Karpas-422 (cell line): ENCODE data around the gene HYDIN. TPM values are rescaled to one million over a fixed set of nuclear protein-coding genes. Genes with fewer than 3 reads are reported as not detected.

Source experiments
- DNase-seq: peaks from one replicate; pipeline ENCODE4 v3.0.0-alpha.2; 2015
- H2AFZ ChIP-seq: fragments of 200-600 bp; sonication (generic); 2 replicates; pipeline ENCODE4 v1.6.1; 2014; ENCODE audit warnings: antibody characterized with exemption, low read length, mixed read lengths
- H3K27ac ChIP-seq: fragments of 200-600 bp; sonication (generic); 2 replicates; pipeline ENCODE4 v1.5.1; 2014; ENCODE audit warnings: mild to moderate bottlenecking, low read length, moderate library complexity
- H3K27me3 ChIP-seq: fragments of 200-600 bp; sonication (generic); 2 replicates; pipeline ENCODE4 v1.6.1; 2014; ENCODE audit warnings: low read length, mixed read lengths
- H3K36me3 ChIP-seq: fragments of 200-600 bp; sonication (generic); 2 replicates; pipeline ENCODE4 v1.6.1; 2014; ENCODE audit warnings: low read length, mixed read lengths; ENCODE audit not compliant: insufficient read depth
- H3K4me1 ChIP-seq: fragments of 200-600 bp; sonication (generic); 2 replicates; pipeline ENCODE4 v1.6.1; 2014; ENCODE audit warnings: mild to moderate bottlenecking, low read length, mixed read lengths
- H3K4me2 ChIP-seq: fragments of 200-600 bp; sonication (generic); 2 replicates; pipeline ENCODE4 v1.6.1; 2014; ENCODE audit warnings: low read length, low read depth, mild to moderate bottlenecking; ENCODE audit not compliant: poor library complexity, severe bottlenecking
- H3K4me3 ChIP-seq: fragments of 200-600 bp; sonication (generic); 2 replicates; pipeline ENCODE4 v1.5.1; 2014; ENCODE audit warnings: mild to moderate bottlenecking, antibody characterized with exemption, low read length, mixed read lengths
- H3K79me2 ChIP-seq: fragments of 200-600 bp; sonication (generic); 2 replicates; pipeline ENCODE4 v1.6.1; 2014; ENCODE audit warnings: mild to moderate bottlenecking, low read length, mixed read lengths
- H3K9ac ChIP-seq: fragments of 200-600 bp; sonication (generic); 2 replicates; pipeline ENCODE4 v1.6.0; 2014; ENCODE audit warnings: low read length
- H3K9me2 ChIP-seq: fragments of 200-600 bp; sonication (generic), shearing (Covaris generic); replicated peaks from 2 replicates; pipeline ENCODE4 v1.6.0; 2014; ENCODE audit warnings: mild to moderate bottlenecking, low read length, moderate library complexity; ENCODE audit not compliant: insufficient read depth
- H3K9me3 ChIP-seq: fragments of 300-700, 200-600 bp; sonication (generic); 2 replicates; pipeline ENCODE4 v1.6.1; 2014; ENCODE audit warnings: low read length, mixed read lengths
- H4K20me1 ChIP-seq: fragments of 200-600 bp; sonication (generic); 2 replicates; pipeline ENCODE4 v1.6.1; 2014; ENCODE audit warnings: mild to moderate bottlenecking, antibody characterized with exemption, low read length, low read depth; ENCODE audit not compliant: insufficient read depth
- total RNA-seq: library from RNA; depleted of rRNA; stranded (reverse); fragments of >200 nt; shearing (Covaris generic); gene quantifications from 2 replicates; pipeline ENCODE4 v1.2.3, GENCODE V29; 2014; ENCODE audit warnings: low replicate concordance

The HYDIN gene
- total RNA-seq, 1 experiment from 2014 or later: not detected

DNA sequence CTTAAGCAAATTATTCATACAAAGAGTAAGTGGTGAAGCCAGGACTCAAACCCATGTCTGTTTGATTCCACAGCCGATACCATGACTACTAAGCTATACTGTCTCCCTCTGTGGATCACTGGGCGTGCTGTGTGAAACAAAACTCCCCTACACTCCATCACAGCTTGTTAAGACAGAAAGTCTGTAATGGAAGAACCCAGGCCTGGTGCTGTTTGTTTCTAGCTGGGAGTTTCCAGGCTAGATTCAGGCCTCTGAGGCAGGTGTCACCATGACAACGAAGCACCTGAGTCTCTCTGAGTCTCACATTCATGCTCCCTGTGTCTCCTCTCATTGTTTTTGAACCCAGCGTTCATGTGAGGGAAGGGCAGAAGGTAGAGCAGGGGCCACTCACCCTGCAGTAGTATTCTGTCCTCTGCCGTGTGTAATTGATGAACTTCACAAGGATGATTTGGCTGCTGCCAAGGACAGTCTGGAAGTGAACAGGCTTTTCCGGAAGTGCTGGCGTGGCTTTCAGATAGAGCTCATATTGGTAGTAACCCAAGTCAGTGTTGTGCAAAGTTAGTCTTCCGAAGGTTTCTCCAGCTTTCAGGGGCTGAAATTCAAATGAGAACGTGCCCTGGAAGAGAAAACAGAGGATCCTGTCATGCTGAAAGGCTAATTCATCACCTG is 421.0 kb downstream of the HYDIN start:
- peak; percentile 37 for DNase-seq
- H3K36me3 ChIP-seq: no peaks in the 10 kb centered on the region
- no peaks in the 10 kb centered on the region for H4K20me1 ChIP-seq
- no peak overlapping the region for H3K9ac ChIP-seq
- H3K4me2 ChIP-seq: no peak overlapping the region
- H3K27ac ChIP-seq: no peak overlapping the region
- peaks cover 10% of the 10 kb centered on the region for H3K4me1 ChIP-seq
- no peaks in the 10 kb centered on the region for H3K9me3 ChIP-seq
- H3K9me2 ChIP-seq: no peaks in the 10 kb centered on the region
- H3K79me2 ChIP-seq: no peaks in the 10 kb centered on the region
- no peak overlapping the region for H2AFZ ChIP-seq
- H3K27me3 ChIP-seq: no peaks in the 10 kb centered on the region
- no peak overlapping the region for H3K4me3 ChIP-seq

- H3K4me3 ChIP-seq: no peak overlapping the region
- no peaks in the 10 kb centered on the region for H4K20me1 ChIP-seq
- H3K27me3 ChIP-seq: no peaks in the 10 kb centered on the region; the same call in 1 of the 2 replicates
- no peaks in the 10 kb centered on the region for H3K79me2 ChIP-seq
- no peak overlapping the region for H3K9ac ChIP-seq
- no peak overlapping the region for H2AFZ ChIP-seq
- no peak overlapping the region for H3K27ac ChIP-seq
- no peaks in the 10 kb centered on the region for H3K9me2 ChIP-seq
- peaks cover 10% of the 10 kb centered on the region for H3K4me1 ChIP-seq
- H3K9me3 ChIP-seq: no peaks in the 10 kb centered on the region
- H3K36me3 ChIP-seq: no peaks in the 10 kb centered on the region
- DNase-seq: peak; percentile 40
- H3K4me2 ChIP-seq: no peak overlapping the region
Measured at GRCh38 chr16:70808371-70808770, 422.2 kb downstream of the HYDIN start.

DNA sequence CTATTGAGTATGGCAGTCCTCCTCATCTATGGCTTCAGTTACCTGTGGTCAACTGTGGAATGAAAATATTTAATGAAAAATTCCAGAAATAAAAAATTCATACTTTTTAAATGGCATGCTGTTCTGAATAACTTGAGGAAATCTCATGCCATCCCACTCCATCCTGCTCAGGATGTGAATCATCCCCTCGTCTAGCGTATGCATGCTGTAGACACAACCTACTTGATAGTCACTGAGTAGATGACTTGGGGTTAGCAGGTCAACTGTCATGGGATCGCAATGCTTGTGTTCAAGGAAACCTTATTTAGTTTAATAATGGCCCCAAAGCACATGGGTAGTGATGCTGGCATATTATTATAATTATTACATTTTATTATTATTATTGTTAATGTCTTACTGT is 424.7 kb downstream of the HYDIN start:
- Histone ChIP-seq H3K9ac (no peak overlapping the region), H4K20me1 (no peaks in the 10 kb centered on the region), H3K27ac (no peak overlapping the region), H3K4me3 (no peak overlapping the region), H3K9me3 (no peaks in the 10 kb centered on the region), H2AFZ (no peak overlapping the region), H3K4me1 (peaks cover 14% of the 10 kb centered on the region), H3K36me3 (no peaks in the 10 kb centered on the region), H3K9me2 (no peaks in the 10 kb centered on the region), H3K27me3 (no peaks in the 10 kb centered on the region; the same call in 1 of the 2 replicates), H3K79me2 (no peaks in the 10 kb centered on the region), H3K4me2 (no peak overlapping the region)
- DNase-seq: peak; percentile 22

DNA sequence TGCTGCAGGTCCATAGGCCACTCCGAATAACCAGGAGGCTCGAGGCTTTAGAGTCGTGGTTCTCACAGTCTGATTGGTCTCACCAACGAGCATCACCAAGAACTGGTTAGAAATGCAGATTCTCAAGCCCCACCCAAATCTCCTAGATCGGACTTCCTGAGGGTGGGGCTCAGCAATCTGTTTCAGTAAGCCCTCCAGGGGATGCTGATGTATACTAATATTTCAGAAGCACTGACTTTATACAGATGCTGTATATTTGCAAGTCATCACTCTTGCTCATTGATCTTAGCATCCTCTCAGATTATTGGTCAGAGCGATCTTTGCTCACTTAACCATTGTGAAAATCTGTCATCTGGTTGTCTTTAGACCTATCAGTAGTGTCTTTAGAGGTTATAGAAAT is 425.1 kb downstream of the HYDIN start:
- H3K4me2 ChIP-seq: no peak overlapping the region
- peak; percentile 49 for DNase-seq

GRCh38 chr16:70804734-70805169 is 425.8 kb downstream of the HYDIN start:
- Histone ChIP-seq H3K27me3 (no peaks in the 10 kb centered on the region; the same call in 1 of the 2 replicates), H3K4me3 (no peak overlapping the region), H3K9me3 (no peaks in the 10 kb centered on the region), H3K79me2 (peaks cover 10% of the 10 kb centered on the region), H3K9me2 (no peaks in the 10 kb centered on the region), H2AFZ (no peak overlapping the region), H3K9ac (no peak overlapping the region), H3K4me2 (no peak overlapping the region), H3K36me3 (no peaks in the 10 kb centered on the region), H3K4me1 (peaks cover 17% of the 10 kb centered on the region), H3K27ac (no peak overlapping the region), H4K20me1 (no peaks in the 10 kb centered on the region)
- DNase-seq: no peak

More for the DNA sequence above, 425.1 kb downstream of the HYDIN start:
- H3K4me1 ChIP-seq: peaks cover 14% of the 10 kb centered on the region
- H3K27me3 ChIP-seq: no peaks in the 10 kb centered on the region; the same call in 1 of the 2 replicates
- H3K36me3 ChIP-seq: no peaks in the 10 kb centered on the region
- no peak overlapping the region for H3K27ac ChIP-seq
- H3K4me3 ChIP-seq: no peak overlapping the region
- H3K9ac ChIP-seq: no peak overlapping the region
- H4K20me1 ChIP-seq: no peaks in the 10 kb centered on the region
- no peaks in the 10 kb centered on the region for H3K9me3 ChIP-seq
- H3K79me2 ChIP-seq: peaks cover 3% of the 10 kb centered on the region
- no peak overlapping the region for H2AFZ ChIP-seq
- H3K9me2 ChIP-seq: no peaks in the 10 kb centered on the region

GRCh38 chr16:70804153-70804733 is 426.3 kb downstream of the HYDIN start:
- Histone ChIP-seq H3K4me2 (no peak overlapping the region), H3K79me2 (peaks cover 15% of the 10 kb centered on the region), H3K4me3 (no peak overlapping the region), H2AFZ (no peak overlapping the region), H4K20me1 (no peaks in the 10 kb centered on the region), H3K27ac (no peak overlapping the region), H3K9me2 (no peaks in the 10 kb centered on the region), H3K9me3 (no peaks in the 10 kb centered on the region), H3K27me3 (no peaks in the 10 kb centered on the region; the same call in 1 of the 2 replicates), H3K36me3 (no peaks in the 10 kb centered on the region), H3K9ac (no peak overlapping the region), H3K4me1 (peaks cover 23% of the 10 kb centered on the region)
- no peak for DNase-seq

DNA sequence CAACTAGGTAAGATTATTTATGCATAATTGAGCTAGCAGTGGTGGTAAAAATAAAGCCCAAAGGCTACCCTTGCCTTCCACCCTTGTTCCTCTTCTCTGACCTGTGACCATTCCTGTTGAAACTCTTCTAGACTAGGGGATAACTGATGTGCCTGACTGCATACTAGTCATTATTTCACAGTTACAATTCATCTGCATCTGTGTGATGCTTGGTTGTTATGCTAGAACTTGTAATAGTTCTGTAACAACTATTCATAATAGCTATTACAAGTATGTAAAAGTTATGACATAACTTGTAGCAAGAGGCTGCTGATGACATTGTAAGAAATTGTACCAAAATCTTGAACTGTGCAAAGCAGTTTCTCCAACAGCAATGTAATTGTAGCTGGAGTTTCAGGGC is 427.2 kb downstream of the HYDIN start:
- Histone ChIP-seq H3K9ac (no peak overlapping the region), H3K9me3 (no peaks in the 10 kb centered on the region), H4K20me1 (no peaks in the 10 kb centered on the region), H3K79me2 (peaks cover 24% of the 10 kb centered on the region), H2AFZ (no peak overlapping the region), H3K4me3 (no peak overlapping the region), H3K27ac (no peak overlapping the region), H3K36me3 (no peaks in the 10 kb centered on the region; the same call in 1 of the 2 replicates), H3K4me2 (no peak overlapping the region), H3K4me1 (peaks cover 32% of the 10 kb centered on the region), H3K9me2 (no peaks in the 10 kb centered on the region), H3K27me3 (no peaks in the 10 kb centered on the region; the same call in 1 of the 2 replicates)
- DNase-seq: no peak

- H3K9ac ChIP-seq: no peak overlapping the region
- H3K9me3 ChIP-seq: no peaks in the 10 kb centered on the region
- H3K27me3 ChIP-seq: no peaks in the 10 kb centered on the region; the same call in 1 of the 2 replicates
- peaks cover 41% of the 10 kb centered on the region for H3K79me2 ChIP-seq
- peaks cover 40% of the 10 kb centered on the region for H3K4me1 ChIP-seq
- peak; percentile 19 for DNase-seq
- peak overlapping the region; percentile 22 for H2AFZ ChIP-seq
- no peak overlapping the region for H3K27ac ChIP-seq
- no peaks in the 10 kb centered on the region for H3K9me2 ChIP-seq
- peak overlapping the region; percentile 77; the same call in 1 of the 2 replicates for H3K4me3 ChIP-seq
- H3K4me2 ChIP-seq: peak overlapping the region; percentile 82
- no peaks in the 10 kb centered on the region for H4K20me1 ChIP-seq
- peaks cover 5% of the 10 kb centered on the region; the same call in 1 of the 2 replicates for H3K36me3 ChIP-seq
Measured at GRCh38 chr16:70801611-70802010, 428.9 kb downstream of the HYDIN start.
